Measurements from ENCODE around the gene PTPN5. TPM values are rescaled to one million over a fixed set of nuclear protein-coding genes. Genes with fewer than 3 reads are reported as not detected.
"Not testable (repeated sequence)": the region's sequence is repeated elsewhere in the genome, so short reads cannot be mapped to it uniquely, and the experiment has no call there.

The PTPN5 gene
- total RNA-seq, 1 donor from 2014 or later = 1.7 TPM

DNA sequence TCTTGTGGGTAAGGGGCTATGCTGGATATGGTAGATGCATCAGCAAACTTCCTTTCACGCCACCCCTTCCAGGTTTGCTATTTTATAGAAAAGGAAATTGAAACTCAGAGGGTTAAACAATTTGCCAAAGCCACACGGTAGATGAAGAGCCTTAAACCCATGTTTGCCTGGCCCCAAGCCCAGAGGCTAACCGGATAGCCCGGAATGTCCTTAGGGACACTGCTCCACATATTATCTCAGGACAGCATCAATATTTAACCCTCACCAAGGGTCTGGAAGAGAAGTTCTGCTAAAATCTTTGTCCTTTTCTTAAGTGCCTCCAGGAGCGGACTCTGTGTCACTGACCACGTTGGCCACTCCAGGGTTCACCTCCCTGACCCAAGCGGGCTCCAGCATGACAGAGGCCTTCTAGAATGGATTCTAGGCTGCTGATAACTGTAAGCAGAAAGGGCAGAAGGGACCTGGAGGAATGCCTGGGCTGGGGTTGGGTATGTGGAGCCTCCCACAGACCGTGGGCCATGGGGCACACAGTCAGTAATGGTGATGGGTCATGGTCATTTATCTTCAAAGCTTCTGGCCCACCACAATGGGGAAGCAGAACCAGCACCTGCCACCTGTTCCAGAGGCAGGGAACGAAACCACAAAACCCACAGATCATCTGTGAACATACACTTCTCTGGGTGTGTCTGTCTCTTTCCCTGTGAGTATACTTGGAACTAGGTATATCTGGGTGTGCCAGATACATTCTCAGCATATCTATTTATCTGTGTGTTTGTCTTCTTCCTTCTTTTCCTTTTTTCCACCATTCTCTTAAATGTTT is 98.4 kb downstream of the PTPN5 start:
- H3K27me3 Mint-ChIP-seq = peaks cover 9% of the 10 kb centered on the region

DNA sequence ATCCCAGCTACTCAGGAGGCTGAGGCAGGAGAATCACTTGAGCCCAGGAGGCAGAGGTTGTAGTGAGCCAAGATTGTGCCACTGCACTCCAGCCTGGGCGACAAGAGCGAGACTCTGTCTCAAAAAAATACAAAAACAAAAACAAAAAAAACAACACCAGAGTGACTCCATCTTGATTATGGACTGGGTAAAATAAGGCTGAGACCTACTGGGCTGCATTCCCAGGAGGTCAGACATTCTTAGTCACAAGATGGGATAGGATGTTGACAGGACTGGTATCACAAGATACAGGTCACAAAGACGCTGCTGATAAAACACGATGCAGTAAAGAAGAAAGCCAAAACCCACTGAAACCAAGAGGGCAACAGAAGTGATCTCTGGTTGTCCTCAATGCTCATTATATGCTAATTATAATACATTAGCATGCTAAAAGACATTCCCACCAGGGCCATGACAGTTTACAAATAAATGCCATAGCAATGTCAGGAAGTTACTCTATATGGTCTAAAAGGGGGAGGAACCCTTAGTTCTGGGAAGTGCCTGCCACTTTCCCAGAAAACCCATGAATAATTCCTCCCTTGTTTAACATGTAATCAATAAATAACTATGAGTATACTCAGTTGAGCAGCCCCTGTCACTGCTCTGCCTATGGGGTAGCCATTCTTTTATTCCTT is 100.0 kb downstream of the PTPN5 start:
- not testable (repeated sequence) for H3K36me3 Mint-ChIP-seq; H3K27me3 Mint-ChIP-seq; H3K4me3 Mint-ChIP-seq; H3K27ac Mint-ChIP-seq; DNase-seq (ENCODE audit: extremely low spot score, unreplicated experiment); H3K4me1 Mint-ChIP-seq (ENCODE audit: unreplicated experiment); H3K9me3 Mint-ChIP-seq

More for the DNA sequence above, 98.4 kb downstream of the PTPN5 start:
- no peak for DNase-seq (ENCODE audit: extremely low spot score, unreplicated experiment)
- Mint-ChIP-seq H3K27ac (no peak overlapping the region), H3K4me1 (ENCODE audit: unreplicated experiment) (peaks cover 2% of the 10 kb centered on the region), H3K36me3 (no peaks in the 10 kb centered on the region), H3K9me3 (no peaks in the 10 kb centered on the region), H3K4me3 (no peak overlapping the region)
- TF ChIP-seq, protein P1, sequence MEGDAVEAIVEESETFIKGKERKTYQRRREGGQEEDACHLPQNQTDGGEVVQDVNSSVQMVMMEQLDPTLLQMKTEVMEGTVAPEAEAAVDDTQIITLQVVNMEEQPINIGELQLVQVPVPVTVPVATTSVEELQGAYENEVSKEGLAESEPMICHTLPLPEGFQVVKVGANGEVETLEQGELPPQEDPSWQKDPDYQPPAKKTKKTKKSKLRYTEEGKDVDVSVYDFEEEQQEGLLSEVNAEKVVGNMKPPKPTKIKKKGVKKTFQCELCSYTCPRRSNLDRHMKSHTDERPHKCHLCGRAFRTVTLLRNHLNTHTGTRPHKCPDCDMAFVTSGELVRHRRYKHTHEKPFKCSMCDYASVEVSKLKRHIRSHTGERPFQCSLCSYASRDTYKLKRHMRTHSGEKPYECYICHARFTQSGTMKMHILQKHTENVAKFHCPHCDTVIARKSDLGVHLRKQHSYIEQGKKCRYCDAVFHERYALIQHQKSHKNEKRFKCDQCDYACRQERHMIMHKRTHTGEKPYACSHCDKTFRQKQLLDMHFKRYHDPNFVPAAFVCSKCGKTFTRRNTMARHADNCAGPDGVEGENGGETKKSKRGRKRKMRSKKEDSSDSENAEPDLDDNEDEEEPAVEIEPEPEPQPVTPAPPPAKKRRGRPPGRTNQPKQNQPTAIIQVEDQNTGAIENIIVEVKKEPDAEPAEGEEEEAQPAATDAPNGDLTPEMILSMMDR (conservative IDR thresholded peaks at IDR 0.05) = no peak

DNA sequence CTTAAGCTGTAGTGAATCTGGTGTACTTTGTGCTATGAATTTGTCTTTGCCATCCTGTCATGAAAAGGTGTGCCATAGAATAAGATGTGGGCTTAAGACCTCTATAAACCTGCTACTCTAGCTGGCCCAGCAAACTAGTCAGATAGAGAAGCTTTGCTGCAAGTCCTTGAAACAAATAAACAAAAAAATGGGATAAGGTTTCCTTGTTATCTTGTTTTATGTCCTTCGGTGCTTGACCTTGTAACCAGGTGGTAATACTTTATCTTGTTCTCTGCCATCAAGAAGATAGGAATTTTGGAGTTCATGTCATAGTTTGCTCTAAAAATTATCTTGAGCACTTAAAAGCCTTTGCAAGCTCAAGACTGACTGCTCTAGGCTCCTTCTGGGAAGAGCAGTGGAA is 107.3 kb downstream of the PTPN5 start:
- Mint-ChIP-seq H3K36me3 (no peaks in the 10 kb centered on the region), H3K4me3 (no peak overlapping the region), H3K9me3 (no peaks in the 10 kb centered on the region), H3K27ac (no peak overlapping the region), H3K4me1 (ENCODE audit: unreplicated experiment) (no peaks in the 10 kb centered on the region), H3K27me3 (no peaks in the 10 kb centered on the region)
- no peak for DNase-seq (ENCODE audit: extremely low spot score, unreplicated experiment)
- TF ChIP-seq, protein P1 (conservative IDR thresholded peaks at IDR 0.05) = no peak

DNA sequence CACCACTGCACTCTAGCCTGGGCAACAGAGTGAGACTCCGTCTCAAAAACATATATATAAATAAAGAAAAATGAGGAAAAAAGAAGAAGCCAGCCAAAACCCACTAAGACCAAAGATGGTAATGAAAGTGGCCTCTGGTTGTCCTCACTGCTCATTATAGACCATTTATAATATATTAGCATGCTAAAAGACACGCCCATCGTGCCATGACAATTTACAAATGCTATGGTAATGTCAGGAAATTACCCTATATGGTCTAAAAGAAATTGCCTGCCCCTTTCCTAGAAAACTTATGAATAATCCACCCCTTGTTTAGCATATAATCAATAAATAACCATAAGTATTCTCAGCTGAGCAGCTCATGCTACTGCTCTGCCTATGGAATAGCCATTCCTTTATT is 109.1 kb downstream of the PTPN5 start:
- DNase-seq (ENCODE audit: extremely low spot score, unreplicated experiment) = no peak
- Mint-ChIP-seq H3K27me3 (no peaks in the 10 kb centered on the region), H3K4me3 (no peak overlapping the region), H3K27ac (no peak overlapping the region), H3K4me1 (ENCODE audit: unreplicated experiment) (no peaks in the 10 kb centered on the region), H3K36me3 (no peaks in the 10 kb centered on the region), H3K9me3 (no peaks in the 10 kb centered on the region)
- TF ChIP-seq, protein P1 (conservative IDR thresholded peaks at IDR 0.05) = no peak

DNA sequence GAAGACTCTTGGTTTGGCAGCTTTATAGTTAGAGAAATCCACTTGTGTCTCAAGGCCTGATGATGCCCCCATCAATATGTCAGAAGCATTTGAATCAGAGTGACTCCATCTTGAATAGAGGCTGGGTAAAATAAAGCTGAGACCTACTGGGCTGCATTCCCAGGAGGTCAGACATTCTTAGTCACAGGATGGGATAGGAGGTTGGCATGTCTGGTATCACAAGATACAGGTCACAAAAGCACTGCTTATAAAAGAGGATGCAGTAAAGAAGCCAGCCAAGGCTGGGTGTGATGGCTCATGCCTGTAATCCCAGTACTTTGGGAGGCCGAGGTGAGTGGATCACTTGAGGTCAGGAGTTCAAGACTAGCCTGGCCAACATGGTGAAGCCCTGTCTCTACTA is 109.6 kb downstream of the PTPN5 start:
- not testable (repeated sequence) for H3K9me3 Mint-ChIP-seq; H3K4me1 Mint-ChIP-seq (ENCODE audit: unreplicated experiment); H3K27me3 Mint-ChIP-seq; H3K36me3 Mint-ChIP-seq; H3K4me3 Mint-ChIP-seq; H3K27ac Mint-ChIP-seq; DNase-seq (ENCODE audit: extremely low spot score, unreplicated experiment)

Other genes with a start within 250 kb of the PTPN5 start
- gene UEVLD, start 203.1 kb downstream of the PTPN5 start, total RNA-seq (ENCODE audit: low replicate concordance) = 15.7 and 22.4 TPM in 2 replicates
- gene MISFA, start 192.0 kb downstream of the PTPN5 start, total RNA-seq (ENCODE audit: low replicate concordance) = 4.9 and 7.0 TPM in 2 replicates
- 20.8 and 31.7 TPM in 2 replicates for gene SPTY2D1, start 157.5 kb downstream of the PTPN5 start, total RNA-seq (ENCODE audit: low replicate concordance)
- gene TMEM86A, start 93.0 kb downstream of the PTPN5 start, total RNA-seq (ENCODE audit: low replicate concordance) = 3.6 and 6.5 TPM in 2 replicates
- 0.07 and 0.26 TPM in 2 replicates for gene IGSF22, start 65.6 kb downstream of the PTPN5 start, total RNA-seq (ENCODE audit: low replicate concordance)
- 0.24 TPM in 1 of 2 replicates, not detected in the other for gene MRGPRX1, start 147.6 kb upstream of the PTPN5 start, total RNA-seq (ENCODE audit: low replicate concordance)

All from type B pancreatic cell (in vitro differentiated cells).